MM.1S (cell line): ENCODE results near the gene TRAM2.

ENCODE experiments used
- DNase-seq: peaks from one replicate; pipeline ENCODE4 v3.0.0-alpha.2; 2015
- H2AFZ ChIP-seq: fragments of 300-600 bp; sonication (generic); 2 replicates; pipeline ENCODE4 v1.6.0; 2016; ENCODE audit warnings: antibody characterized with exemption, low read length
- H3F3A ChIP-seq: fragments of 300-600 bp; sonication (generic); 2 replicates; pipeline ENCODE4 v1.6.1; 2016; ENCODE audit warnings: mild to moderate bottlenecking, antibody characterized with exemption, low read length, moderate library complexity, mixed read lengths; ENCODE audit not compliant: insufficient read depth
- H3K27ac ChIP-seq: fragments of 300-600 bp; sonication (generic); 2 replicates; pipeline ENCODE4 v1.5.1; 2016; ENCODE audit warnings: mild to moderate bottlenecking, low read length
- H3K27me3 ChIP-seq: fragments of 300-600 bp; sonication (generic); replicated peaks from 2 replicates; pipeline ENCODE4 v1.6.0; 2016; ENCODE audit warnings: low read length; ENCODE audit not compliant: insufficient read depth
- H3K36me3 ChIP-seq: fragments of 300-600 bp; sonication (generic); replicated peaks from 2 replicates; pipeline ENCODE4 v1.6.1; 2016; ENCODE audit warnings: mild to moderate bottlenecking, low read length, mixed read lengths; ENCODE audit not compliant: insufficient read depth
- H3K4me1 ChIP-seq: fragments of 300-600 bp; sonication (generic); 2 replicates; pipeline ENCODE4 v1.6.1; 2016; ENCODE audit warnings: low read length, mixed read lengths
- H3K4me2 ChIP-seq: fragments of 300-600 bp; sonication (generic); 2 replicates; pipeline ENCODE4 v1.6.0; 2016; ENCODE audit warnings: low read depth, low read length
- H3K4me3 ChIP-seq: fragments of 300-600 bp; sonication (generic); 2 replicates; pipeline ENCODE4 v1.5.1; 2016; ENCODE audit warnings: low read length, mixed read lengths
- H3K79me2 ChIP-seq: fragments of 300-600 bp; sonication (generic); 2 replicates; pipeline ENCODE4 v1.6.1; 2016; ENCODE audit warnings: mixed run types, low read length, mixed read lengths
- H3K9ac ChIP-seq: fragments of 300-600 bp; sonication (generic); 2 replicates; pipeline ENCODE4 v1.6.1; 2016; ENCODE audit warnings: low read length, mixed read lengths
- H3K9me2 ChIP-seq: fragments of 300-600 bp; sonication (generic); replicated peaks from 2 replicates; pipeline ENCODE4 v1.6.1; 2016; ENCODE audit warnings: mild to moderate bottlenecking, low read length, mixed read lengths; ENCODE audit not compliant: insufficient read depth
- H3K9me3 ChIP-seq: fragments of 300-600 bp; sonication (generic); replicated peaks from 2 replicates; pipeline ENCODE4 v1.6.1; 2016; ENCODE audit warnings: mild to moderate bottlenecking, low read length, mixed read lengths; ENCODE audit not compliant: insufficient read depth
- H4K20me1 ChIP-seq: fragments of 300-600 bp; sonication (generic); 2 replicates; pipeline ENCODE4 v1.6.1; 2016; ENCODE audit warnings: mild to moderate bottlenecking, low read length, moderate library complexity, mixed read lengths; ENCODE audit not compliant: insufficient read depth
- EZH2 ChIP-seq: fragments of 300-600 bp; sonication (generic); optimal IDR thresholded peaks from 2 replicates; pipeline ENCODE3; 2017; ENCODE audit warnings: low read depth, mild to moderate bottlenecking, antibody characterized with exemption, low read length, mixed read lengths
- EZH2phosphoT487 ChIP-seq: fragments of 300-600 bp; sonication (generic); IDR thresholded peaks from 2 replicates; pipeline ENCODE4 v1.6.1; 2018; ENCODE audit warnings: antibody characterized with exemption, low read length
- TF ChIP-seq, protein P1 (sequence below): fragments of 300-600 bp; sonication (generic); IDR thresholded peaks from 2 replicates; pipeline ENCODE4 v1.5.1; 2016; ENCODE audit warnings: antibody characterized with exemption, low read length, mixed read lengths

The TRAM2 gene

DNA sequence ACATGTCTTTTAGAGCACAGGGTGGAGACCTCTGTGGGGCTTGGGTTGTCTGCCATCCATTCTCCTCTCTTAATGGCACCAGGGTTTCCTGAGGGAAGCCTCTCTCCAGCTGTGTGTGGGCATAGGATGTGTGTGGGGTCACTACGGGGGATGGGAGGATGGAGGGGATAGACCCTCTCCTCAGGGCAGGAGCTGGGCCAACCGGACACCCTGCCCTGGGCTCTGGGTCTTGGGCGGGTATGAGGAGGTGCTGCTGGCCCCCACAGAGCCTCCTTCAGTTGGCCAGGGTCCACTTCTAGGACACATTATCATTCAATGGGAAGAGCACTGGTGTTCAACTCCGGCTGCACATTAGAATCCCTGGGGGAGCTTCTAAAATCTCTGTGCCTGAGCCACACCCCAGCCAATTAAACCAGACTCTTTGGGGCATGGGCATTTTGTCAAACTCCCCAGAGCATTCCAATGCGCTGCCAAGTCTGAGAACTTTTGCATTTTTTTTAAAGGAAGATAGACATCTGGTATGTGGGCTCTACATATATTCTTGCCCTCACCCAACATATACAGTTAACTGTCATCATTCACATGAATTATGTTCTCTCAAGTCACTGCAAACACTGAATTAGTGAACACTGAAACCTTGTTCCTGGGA is 38.5 kb downstream of the TRAM2 start:
- Histone ChIP-seq H3K9me2 (no peaks in the 10 kb centered on the region), H3K4me3 (peak overlapping the region; percentile 5; the same call in 1 of the 2 replicates), H4K20me1 (no peaks in the 10 kb centered on the region), H2AFZ (no peak overlapping the region), H3K79me2 (peaks cover 78% of the 10 kb centered on the region), H3K4me2 (peak overlapping the region; percentile 91), H3K4me1 (peaks cover 94% of the 10 kb centered on the region), H3K9me3 (no peaks in the 10 kb centered on the region), H3K27ac (peak overlapping the region; percentile 99), H3K36me3 (peaks cover 13% of the 10 kb centered on the region; the same call in 1 of the 2 replicates), H3K27me3 (no peaks in the 10 kb centered on the region), H3K9ac (peak overlapping the region; percentile 77), H3F3A (peaks cover 84% of the 10 kb centered on the region)
- TF ChIP-seq EZH2 = no peak
- TF ChIP-seq EZH2phosphoT487 = no peak
- TF ChIP-seq, protein P1, sequence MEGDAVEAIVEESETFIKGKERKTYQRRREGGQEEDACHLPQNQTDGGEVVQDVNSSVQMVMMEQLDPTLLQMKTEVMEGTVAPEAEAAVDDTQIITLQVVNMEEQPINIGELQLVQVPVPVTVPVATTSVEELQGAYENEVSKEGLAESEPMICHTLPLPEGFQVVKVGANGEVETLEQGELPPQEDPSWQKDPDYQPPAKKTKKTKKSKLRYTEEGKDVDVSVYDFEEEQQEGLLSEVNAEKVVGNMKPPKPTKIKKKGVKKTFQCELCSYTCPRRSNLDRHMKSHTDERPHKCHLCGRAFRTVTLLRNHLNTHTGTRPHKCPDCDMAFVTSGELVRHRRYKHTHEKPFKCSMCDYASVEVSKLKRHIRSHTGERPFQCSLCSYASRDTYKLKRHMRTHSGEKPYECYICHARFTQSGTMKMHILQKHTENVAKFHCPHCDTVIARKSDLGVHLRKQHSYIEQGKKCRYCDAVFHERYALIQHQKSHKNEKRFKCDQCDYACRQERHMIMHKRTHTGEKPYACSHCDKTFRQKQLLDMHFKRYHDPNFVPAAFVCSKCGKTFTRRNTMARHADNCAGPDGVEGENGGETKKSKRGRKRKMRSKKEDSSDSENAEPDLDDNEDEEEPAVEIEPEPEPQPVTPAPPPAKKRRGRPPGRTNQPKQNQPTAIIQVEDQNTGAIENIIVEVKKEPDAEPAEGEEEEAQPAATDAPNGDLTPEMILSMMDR = no peak
- DNase-seq = no peak

- peaks cover 79% of the 10 kb centered on the region for H3F3A ChIP-seq
- peak overlapping the region; percentile 77 for H3K9ac ChIP-seq
- H4K20me1 ChIP-seq = no peaks in the 10 kb centered on the region
- peak overlapping the region; percentile 26 for H3K4me3 ChIP-seq
- H3K27ac ChIP-seq = peak overlapping the region; percentile 99
- no peak overlapping the region for H2AFZ ChIP-seq
- H3K4me1 ChIP-seq = peaks cover 90% of the 10 kb centered on the region
- H3K4me2 ChIP-seq = peak overlapping the region; percentile 91
- H3K9me2 ChIP-seq = no peaks in the 10 kb centered on the region
- H3K9me3 ChIP-seq = no peaks in the 10 kb centered on the region
- peaks cover 78% of the 10 kb centered on the region for H3K79me2 ChIP-seq
- H3K36me3 ChIP-seq = peaks cover 15% of the 10 kb centered on the region; the same call in 1 of the 2 replicates
- no peaks in the 10 kb centered on the region for H3K27me3 ChIP-seq
- TF ChIP-seq EZH2phosphoT487 (no peak), EZH2 (no peak)
- TF ChIP-seq, protein P1 = no peak
- DNase-seq = peak; percentile 85
Observed at GRCh38 chr6:52537001-52537753, 39.7 kb downstream of the TRAM2 start.

DNA sequence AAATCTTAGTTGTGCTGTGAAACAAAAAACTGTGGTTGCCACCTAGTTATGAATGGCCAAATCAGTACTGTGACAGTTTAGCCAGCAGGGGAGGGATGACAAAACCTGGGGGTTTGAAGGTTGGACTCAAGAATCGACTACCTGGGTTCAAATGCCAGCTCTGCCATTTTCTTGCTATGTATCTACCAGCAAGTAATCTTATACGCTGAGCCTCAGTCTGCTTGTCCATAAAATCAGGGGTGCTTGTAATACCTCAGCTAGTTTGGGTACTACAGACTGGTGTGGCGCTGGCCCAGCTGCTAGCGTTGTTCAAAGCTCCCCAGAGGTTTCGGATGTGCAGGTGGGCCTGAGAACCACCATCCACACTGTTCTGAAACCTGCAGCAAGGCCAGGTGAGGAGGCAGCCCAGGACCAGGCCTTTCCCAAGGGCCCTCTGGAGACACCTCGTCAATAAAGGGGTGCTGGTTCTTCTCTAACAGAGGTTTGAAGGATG is 40.4 kb downstream of the TRAM2 start:
- peak overlapping the region; percentile 91 for H3K4me2 ChIP-seq
- no peaks in the 10 kb centered on the region for H3K9me2 ChIP-seq
- peak; percentile 90 for DNase-seq
- TF ChIP-seq EZH2phosphoT487 (no peak), EZH2 (no peak)
- TF ChIP-seq, protein P1 = peak; percentile 23
- H3K9ac ChIP-seq = peak overlapping the region; percentile 77
- peaks cover 15% of the 10 kb centered on the region; the same call in 1 of the 2 replicates for H3K36me3 ChIP-seq
- peaks cover 90% of the 10 kb centered on the region for H3K4me1 ChIP-seq
- H3K4me3 ChIP-seq = peak overlapping the region; percentile 26
- H4K20me1 ChIP-seq = no peaks in the 10 kb centered on the region
- peak overlapping the region; percentile 99 for H3K27ac ChIP-seq
- H3F3A ChIP-seq = peaks cover 81% of the 10 kb centered on the region
- no peaks in the 10 kb centered on the region for H3K27me3 ChIP-seq
- peaks cover 78% of the 10 kb centered on the region for H3K79me2 ChIP-seq
- no peaks in the 10 kb centered on the region for H3K9me3 ChIP-seq
- H2AFZ ChIP-seq = no peak overlapping the region
